GM12878 (cell line): Measurements from ENCODE around the gene AKT3.

Source experiments
- ATF7 ChIP-seq: fragments of 450-650 bp; IDR thresholded peaks from 2 replicates; pipeline ENCODE4 v1.6.1; 2016; ENCODE audit warnings: low read depth, mild to moderate bottlenecking
- BCLAF1 ChIP-seq: fragments of 450-650 bp; IDR thresholded peaks from 2 replicates; pipeline ENCODE4 v1.6.1; 2017; ENCODE audit warnings: antibody characterized with exemption, mild to moderate bottlenecking, moderate library complexity
- CTCF ChIP-seq, 3 experiments: IDR thresholded peaks in 2 of 3; conservative IDR thresholded peaks in 1 of 3; 2 replicates each; pipeline ENCODE4 v1.5.1; 2011; ENCODE audit warnings: low read depth in 3 of 3, low read length in 3 of 3, mild to moderate bottlenecking in 3 of 3, control low read depth in 2 of 3, moderate library complexity in 2 of 3, inconsistent platforms in 1 of 3, mixed read lengths in 1 of 3; ENCODE audit not compliant: control insufficient read depth in 2 of 3, insufficient read depth in 1 of 3; ENCODE audit errors: extremely low read depth in 1 of 3
- NFIC ChIP-seq: IDR thresholded peaks from 2 replicates; pipeline ENCODE4 v1.6.1; 2012; ENCODE audit warnings: low read depth, mild to moderate bottlenecking, inconsistent platforms, low read length, moderate library complexity
- NR2C2 ChIP-seq: IDR thresholded peaks from 2 replicates; pipeline ENCODE4 v1.6.1; 2011; ENCODE audit warnings: borderline replicate concordance, low read depth; ENCODE audit not compliant: control insufficient read depth, insufficient read length
- POLR2AphosphoS5 ChIP-seq: IDR thresholded peaks from 2 replicates; pipeline ENCODE4 v1.6.1; 2011; ENCODE audit warnings: mild to moderate bottlenecking, low read length, inconsistent platforms
- RFX5 ChIP-seq: IDR thresholded peaks from 2 replicates; pipeline ENCODE4 v1.6.1; 2011; ENCODE audit warnings: low read depth, low read length, improper control_type of control experiment
- ZNF24 ChIP-seq: fragments of 450-650 bp; IDR thresholded peaks from 2 replicates; pipeline ENCODE4 v1.6.1; 2017; ENCODE audit warnings: antibody characterized with exemption, mild to moderate bottlenecking

- TF ChIP-seq NFIC (no peak), ATF7 (no peak), CTCF (IDR thresholded peaks at IDR 0.05 in 2 of 3, conservative IDR thresholded peaks at IDR 0.05 in 1 of 3; ENCODE audit: control insufficient read depth in 2 of 3, extremely low read depth in 1 of 3, insufficient read depth in 1 of 3, low read depth in 3 of 3, low read length in 3 of 3) (no peak), ZNF24 (no peak), POLR2AphosphoS5 (no peak), NR2C2 (no peak), BCLAF1 (no peak), RFX5 (no peak)
These were observed 326.3 kb downstream of the AKT3 start for GRCh38 chr1:243523766-243524165.
